ENCODE data around the gene OSBPL1A.
"Not testable (repeated sequence)": the region's sequence is repeated elsewhere in the genome, so short reads cannot be mapped to it uniquely, and the experiment has no call there.

OSBPL1A gene

DNA sequence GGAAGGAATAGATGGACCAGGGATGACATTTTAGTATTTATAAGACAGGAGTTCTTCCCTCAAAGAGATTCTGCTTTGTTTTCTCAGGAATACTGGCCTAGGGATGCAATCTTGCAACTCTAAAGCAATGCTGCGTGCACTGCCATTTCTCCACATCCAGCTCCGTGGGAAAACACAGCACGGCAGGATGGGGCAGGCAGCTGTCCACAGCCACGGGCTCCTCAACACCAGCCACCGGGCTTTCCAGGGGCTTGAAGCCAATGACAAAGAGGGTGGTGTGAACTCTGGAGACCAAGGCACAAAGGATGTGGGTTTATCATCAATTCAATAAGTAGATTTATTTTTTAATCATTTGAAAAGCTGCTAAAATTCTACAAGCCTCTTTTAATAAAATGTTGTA is 209.5 kb downstream of the OSBPL1A start:
- H3K9me3 Mint-ChIP-seq: no peaks in the 10 kb centered on the region
- DNase-seq (ENCODE audit: low spot score in 2 of 2): no peak
- H3K27ac Mint-ChIP-seq: no peak overlapping the region
- no peaks in the 10 kb centered on the region for H3K4me1 Mint-ChIP-seq
- no peak overlapping the region for H3K4me3 Mint-ChIP-seq
- ATAC-seq: no peak
- H3K36me3 Mint-ChIP-seq: no peaks in the 10 kb centered on the region

DNA sequence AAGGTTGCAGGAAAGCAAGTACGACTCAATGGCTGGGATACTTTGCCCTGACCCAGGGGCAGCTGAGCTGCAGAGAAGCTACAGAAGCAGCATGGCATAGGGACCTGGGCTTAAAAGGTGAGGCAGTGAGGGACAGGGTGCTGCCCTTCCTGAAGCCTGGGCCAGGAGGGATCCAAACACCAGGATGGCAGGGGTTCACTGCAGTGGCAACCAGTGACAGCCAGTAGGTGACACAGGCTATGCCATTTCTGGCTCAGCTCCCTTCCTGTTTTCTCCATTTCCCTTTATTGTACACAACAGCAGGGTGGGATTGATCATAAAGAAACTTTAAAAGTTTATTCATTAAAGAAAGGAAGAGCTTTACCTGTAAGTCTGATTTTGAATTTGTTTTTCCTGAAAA is 209.9 kb downstream of the OSBPL1A start:
- H3K4me3 Mint-ChIP-seq: no peak overlapping the region
- ATAC-seq (no peak), DNase-seq (ENCODE audit: low spot score in 2 of 2) (no peak)
- H3K27ac Mint-ChIP-seq: no peak overlapping the region
- H3K9me3 Mint-ChIP-seq: no peaks in the 10 kb centered on the region
- no peaks in the 10 kb centered on the region for H3K4me1 Mint-ChIP-seq
- no peaks in the 10 kb centered on the region for H3K36me3 Mint-ChIP-seq

DNA sequence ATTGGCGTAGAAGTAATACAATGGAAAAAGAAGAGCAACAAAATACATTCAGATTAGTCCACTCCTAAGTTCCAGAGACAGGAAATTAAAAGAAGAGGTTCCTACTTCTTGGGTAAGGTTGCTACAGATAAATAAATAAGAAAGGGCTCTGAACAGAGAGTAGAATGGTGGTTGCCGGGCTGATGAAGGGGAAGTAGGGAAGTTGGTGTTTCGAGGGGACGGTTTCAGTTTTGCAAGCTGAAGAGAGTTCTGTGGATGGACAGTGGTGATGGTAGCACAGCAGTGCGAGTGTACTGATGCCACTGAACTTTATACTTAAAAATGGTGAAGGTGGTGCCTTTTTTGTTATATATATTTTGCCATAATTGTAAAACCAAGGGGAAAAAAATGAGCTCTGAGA is 210.6 kb downstream of the OSBPL1A start:
- H3K4me3 Mint-ChIP-seq: no peak overlapping the region
- no peak overlapping the region for H3K27ac Mint-ChIP-seq
- H3K36me3 Mint-ChIP-seq: no peaks in the 10 kb centered on the region
- H3K9me3 Mint-ChIP-seq: no peaks in the 10 kb centered on the region
- DNase-seq (ENCODE audit: low spot score in 2 of 2) (no peak), ATAC-seq (no peak)
- H3K4me1 Mint-ChIP-seq: no peaks in the 10 kb centered on the region

DNA sequence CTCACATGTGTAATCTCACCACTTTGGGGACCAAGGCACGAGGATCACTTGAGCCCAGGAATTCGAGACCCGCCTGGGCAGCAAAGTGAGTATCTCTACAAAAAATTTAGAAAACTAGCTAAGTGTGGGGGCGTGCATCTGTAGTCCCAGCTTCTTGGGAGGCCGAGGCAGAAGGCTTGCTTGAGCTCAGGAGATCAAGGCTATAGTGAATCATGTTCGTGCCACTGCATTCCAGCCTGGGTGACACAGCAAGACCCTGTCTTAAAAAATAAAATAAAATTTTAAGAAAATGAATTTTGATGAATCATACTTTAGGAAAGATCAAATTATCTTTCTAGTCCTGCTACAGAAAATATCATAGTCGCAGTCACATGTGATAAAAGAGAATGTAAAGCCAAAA is 211.8 kb downstream of the OSBPL1A start:
- H3K27ac Mint-ChIP-seq: no peak overlapping the region
- ATAC-seq (no peak), DNase-seq (ENCODE audit: low spot score in 2 of 2) (no peak)
- H3K4me1 Mint-ChIP-seq: no peaks in the 10 kb centered on the region
- no peaks in the 10 kb centered on the region for H3K36me3 Mint-ChIP-seq
- no peaks in the 10 kb centered on the region for H3K9me3 Mint-ChIP-seq
- no peak overlapping the region for H3K4me3 Mint-ChIP-seq

- DNase-seq (ENCODE audit: low spot score in 2 of 2): no peak
- Mint-ChIP-seq H3K9me3 (no peaks in the 10 kb centered on the region), H3K4me1 (no peaks in the 10 kb centered on the region), H3K27ac (no peak overlapping the region), H3K36me3 (no peaks in the 10 kb centered on the region), H3K4me3 (no peak overlapping the region)
- peak; percentile 37 for ATAC-seq
Measured at GRCh38 chr18:24181806-24182205, 215.8 kb downstream of the OSBPL1A start.

DNA sequence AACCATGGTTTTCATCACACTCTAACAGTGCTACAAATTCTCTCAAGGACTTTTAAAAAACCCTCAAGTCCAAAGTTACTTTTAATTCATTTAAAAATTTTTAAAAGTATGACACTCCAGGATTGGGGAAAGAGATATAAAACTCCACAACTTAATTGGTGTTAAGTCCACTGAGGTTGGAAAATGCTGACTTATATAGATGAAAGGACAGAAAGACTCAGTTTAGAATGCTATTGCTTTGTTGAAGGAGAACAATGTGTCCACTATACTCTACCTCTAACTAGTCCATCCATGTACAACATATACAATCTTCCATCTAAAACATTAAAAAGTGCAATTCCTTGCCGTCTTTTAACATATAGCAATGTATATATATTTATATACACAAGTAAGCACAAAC is 217.6 kb downstream of the OSBPL1A start:
- Mint-ChIP-seq H3K4me1 (no peaks in the 10 kb centered on the region), H3K4me3 (no peak overlapping the region)

GRCh38 chr18:24177499-24178133 is 220.0 kb downstream of the OSBPL1A start:
- no peak for DNase-seq (ENCODE audit: low spot score in 2 of 2)
- no peaks in the 10 kb centered on the region for H3K36me3 Mint-ChIP-seq
- no peaks in the 10 kb centered on the region for H3K9me3 Mint-ChIP-seq
- peaks cover 5% of the 10 kb centered on the region for H3K4me1 Mint-ChIP-seq
- no peak for ATAC-seq
- H3K4me3 Mint-ChIP-seq: no peak overlapping the region
- no peak overlapping the region for H3K27ac Mint-ChIP-seq

More for the DNA sequence above, 217.6 kb downstream of the OSBPL1A start:
- no peaks in the 10 kb centered on the region for H3K36me3 Mint-ChIP-seq
- no peak overlapping the region for H3K27ac Mint-ChIP-seq
- no peak for ATAC-seq
- no peaks in the 10 kb centered on the region for H3K9me3 Mint-ChIP-seq
- no peak for DNase-seq (ENCODE audit: low spot score in 2 of 2)

DNA sequence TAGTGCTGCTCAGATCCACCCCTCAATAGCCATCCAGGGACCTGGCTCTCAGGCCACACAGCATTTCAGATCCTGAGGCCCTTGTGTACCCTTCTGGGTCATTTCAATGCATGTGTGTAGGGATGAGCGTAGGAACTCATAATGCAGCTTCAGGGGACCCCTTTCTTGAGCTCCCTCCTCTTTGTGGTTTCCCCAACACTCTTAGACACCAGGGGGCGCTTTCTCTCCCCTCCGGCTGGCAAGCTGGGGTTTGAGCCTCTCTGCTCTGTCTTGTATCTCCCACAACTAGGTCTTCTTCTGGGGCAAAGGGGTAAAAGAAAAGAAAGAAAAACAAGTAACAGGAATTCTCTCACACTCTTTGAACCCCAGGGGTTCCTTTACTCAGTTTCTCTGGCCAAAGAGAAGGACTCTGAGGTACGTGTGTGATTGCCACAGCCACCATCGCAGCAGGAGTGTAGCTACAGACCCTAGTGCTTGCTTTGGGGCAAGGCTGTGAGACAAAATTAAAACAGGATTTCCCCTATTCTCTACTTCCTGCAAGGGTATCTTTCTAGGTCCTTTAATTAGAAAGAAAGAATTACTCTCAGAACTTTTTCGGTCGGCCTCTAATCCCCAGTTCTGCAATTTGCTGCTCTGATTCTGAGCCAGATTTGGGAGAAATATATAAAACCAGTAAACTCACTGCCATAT is 220.8 kb downstream of the OSBPL1A start:
- Mint-ChIP-seq H3K36me3 (no peaks in the 10 kb centered on the region), H3K4me1 (peaks cover 5% of the 10 kb centered on the region), H3K4me3 (no peak overlapping the region), H3K9me3 (no peaks in the 10 kb centered on the region), H3K27ac (no peak overlapping the region)
- DNase-seq (ENCODE audit: low spot score in 2 of 2) (peak; percentile 17 to 78), ATAC-seq (peak; percentile 54)

GRCh38 chr18:24173997-24174396 is 223.6 kb downstream of the OSBPL1A start:
- no peak for DNase-seq (ENCODE audit: low spot score in 2 of 2)
- no peak overlapping the region for H3K27ac Mint-ChIP-seq
- no peaks in the 10 kb centered on the region for H3K36me3 Mint-ChIP-seq
- H3K4me3 Mint-ChIP-seq: no peak overlapping the region
- peaks cover 5% of the 10 kb centered on the region for H3K4me1 Mint-ChIP-seq
- peak; percentile 83 for ATAC-seq
- no peaks in the 10 kb centered on the region for H3K9me3 Mint-ChIP-seq

DNA sequence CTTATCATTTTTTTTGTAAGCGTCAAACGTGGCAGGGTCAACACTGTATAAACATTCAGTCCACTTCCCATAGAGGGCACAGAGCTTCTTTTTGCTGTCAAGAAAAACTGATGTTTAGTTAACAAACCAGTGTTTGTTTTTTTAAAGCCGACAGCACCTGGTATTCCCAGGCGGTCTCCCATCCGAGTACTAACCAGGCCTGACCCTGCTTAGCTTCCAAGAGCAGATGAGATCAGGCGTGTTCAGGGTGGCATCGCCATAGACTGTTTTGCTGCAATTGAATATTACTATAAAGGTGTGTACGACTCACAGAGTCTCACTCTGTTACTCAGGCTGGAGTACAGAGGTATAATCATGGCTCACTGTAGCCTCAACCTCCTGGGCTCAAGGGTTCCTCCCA is 227.3 kb downstream of the OSBPL1A start:
- Mint-ChIP-seq H3K36me3 (no peaks in the 10 kb centered on the region), H3K4me1 (peaks cover 5% of the 10 kb centered on the region), H3K9me3 (no peaks in the 10 kb centered on the region), H3K4me3 (no peak overlapping the region), H3K27ac (no peak overlapping the region)
- DNase-seq (ENCODE audit: low spot score in 2 of 2) (no peak), ATAC-seq (no peak)

DNA sequence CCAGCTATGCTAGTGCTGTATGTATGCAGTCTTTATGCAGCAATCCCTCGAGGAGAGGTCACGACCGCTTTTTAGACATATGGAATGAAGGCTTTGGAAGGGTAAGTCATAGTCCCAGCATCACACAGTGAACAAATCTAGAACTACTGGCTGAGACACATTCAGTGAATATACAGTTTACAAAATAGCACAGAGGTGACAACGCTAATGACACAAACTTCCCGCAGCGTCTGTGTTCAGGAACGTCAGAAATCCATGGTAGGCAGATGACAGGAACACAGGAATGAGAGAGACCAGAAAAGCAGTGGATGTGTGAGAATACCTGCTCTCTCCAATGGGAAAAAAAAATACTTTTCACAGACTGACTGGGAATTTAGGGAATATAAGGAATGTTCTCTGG is 229.1 kb downstream of the OSBPL1A start:
- DNase-seq (ENCODE audit: low spot score in 2 of 2): no peak
- no peaks in the 10 kb centered on the region for H3K9me3 Mint-ChIP-seq
- H3K27ac Mint-ChIP-seq: no peak overlapping the region
- no peak for ATAC-seq
- H3K4me1 Mint-ChIP-seq: no peaks in the 10 kb centered on the region
- no peaks in the 10 kb centered on the region for H3K36me3 Mint-ChIP-seq
- H3K4me3 Mint-ChIP-seq: no peak overlapping the region

- no peak for DNase-seq (ENCODE audit: low spot score in 2 of 2)
- no peak for ATAC-seq
- Mint-ChIP-seq H3K9me3 (no peaks in the 10 kb centered on the region), H3K4me1 (no peaks in the 10 kb centered on the region), H3K4me3 (no peak overlapping the region), H3K36me3 (no peaks in the 10 kb centered on the region), H3K27ac (no peak overlapping the region)
Measured at GRCh38 chr18:24161304-24161703, 236.3 kb downstream of the OSBPL1A start.

- Mint-ChIP-seq H3K9me3 (no peaks in the 10 kb centered on the region), H3K27ac (peak overlapping the region; percentile 7), H3K4me3 (no peak overlapping the region), H3K36me3 (no peaks in the 10 kb centered on the region), H3K4me1 (no peaks in the 10 kb centered on the region)
- ATAC-seq: no peak
- DNase-seq (ENCODE audit: low spot score in 2 of 2): no peak
Measured at GRCh38 chr18:24160086-24160485, 237.5 kb downstream of the OSBPL1A start.

DNA sequence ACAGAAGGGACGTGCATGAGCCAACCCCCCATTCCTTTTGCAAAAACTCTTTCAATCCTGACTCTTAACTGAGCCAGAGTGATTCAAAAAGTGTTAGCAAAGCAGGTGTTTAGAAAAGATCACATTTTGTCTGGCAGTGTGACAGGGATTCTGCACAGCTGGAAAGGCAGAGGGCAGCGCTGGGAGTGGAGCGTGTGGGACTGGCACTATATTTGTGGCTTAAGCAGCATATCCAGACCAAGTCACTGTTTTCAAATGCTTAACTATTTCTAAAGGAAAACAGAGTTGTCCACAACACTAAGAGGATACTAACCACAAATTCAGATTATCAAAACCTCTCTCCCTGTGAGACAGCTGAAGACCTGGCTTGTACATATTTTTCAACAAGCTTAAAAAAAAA is 239.8 kb downstream of the OSBPL1A start:
- no peaks in the 10 kb centered on the region for H3K4me1 Mint-ChIP-seq
- H3K4me3 Mint-ChIP-seq: no peak overlapping the region
- DNase-seq (ENCODE audit: low spot score in 2 of 2) (no peak), ATAC-seq (no peak)
- H3K36me3 Mint-ChIP-seq: no peaks in the 10 kb centered on the region
- no peaks in the 10 kb centered on the region for H3K9me3 Mint-ChIP-seq
- no peak overlapping the region for H3K27ac Mint-ChIP-seq

- Mint-ChIP-seq H3K36me3 (no peaks in the 10 kb centered on the region), H3K9me3 (no peaks in the 10 kb centered on the region), H3K4me3 (no peak overlapping the region), H3K4me1 (no peaks in the 10 kb centered on the region), H3K27ac (no peak overlapping the region)
- ATAC-seq (no peak), DNase-seq (ENCODE audit: low spot score in 2 of 2) (no peak)
Measured at GRCh38 chr18:24153397-24153796, 244.2 kb downstream of the OSBPL1A start.

- H3K4me3 Mint-ChIP-seq: not testable (repeated sequence)
Measured at GRCh38 chr18:24149591-24149990, 248.0 kb downstream of the OSBPL1A start.

More at GRCh38 chr18:24149591-24149990, 248.0 kb downstream of the OSBPL1A start:
- H3K27ac Mint-ChIP-seq; H3K4me1 Mint-ChIP-seq; DNase-seq (ENCODE audit: low spot score in 2 of 2); ATAC-seq; H3K9me3 Mint-ChIP-seq; H3K36me3 Mint-ChIP-seq: not testable (repeated sequence)
